ENCODE results near the gene TSPAN10. TPM values are rescaled to one million over a fixed set of nuclear protein-coding genes. Genes with fewer than 3 reads are reported as not detected.

Gene TSPAN10
- total RNA-seq, 4 donors from 2014 or later = 0.21 to 3.0 TPM; not detected in 2

GRCh38 chr17:81651692-81652091 is 14.7 kb downstream of the TSPAN10 start:
- Histone ChIP-seq H3K36me3 (no peaks in the 10 kb centered on the region), H3K4me3 (no peak overlapping the region), H3K27me3 (peaks cover 13 to 23% of the 10 kb centered on the region in 2 donors), H3K4me1 (no peaks in the 10 kb centered on the region), H3K9me3 (peaks cover 0 to 8% of the 10 kb centered on the region in 2 donors), H3K27ac (no peak overlapping the region)
- intact Hi-C loops (cut with DNase I; ENCODE audit: low total_unique reads) = no loop called here
- no peak for TF ChIP-seq CTCF (IDR thresholded peaks at IDR 0.05)
- no peak for TF ChIP-seq POLR2A (IDR thresholded peaks at IDR 0.05)
- no peak for DNase-seq

GRCh38 chr17:81652906-81653771 is 16.1 kb downstream of the TSPAN10 start:
- H3K4me1 ChIP-seq = no peaks in the 10 kb centered on the region
- peaks cover 0 to 8% of the 10 kb centered on the region in 2 donors for H3K9me3 ChIP-seq
- intact Hi-C loops (cut with DNase I; ENCODE audit: low total_unique reads) = no loop called here
- no peak overlapping the region for H3K4me3 ChIP-seq
- no peaks in the 10 kb centered on the region for H3K36me3 ChIP-seq
- H3K27ac ChIP-seq = no peak overlapping the region
- H3K27me3 ChIP-seq = peaks cover 13 to 23% of the 10 kb centered on the region in 2 donors
- no peak for DNase-seq
- TF ChIP-seq CTCF (IDR thresholded peaks at IDR 0.05) = no peak
- no peak for TF ChIP-seq POLR2A (IDR thresholded peaks at IDR 0.05)

GRCh38 chr17:81655378-81656117 is 18.6 kb downstream of the TSPAN10 start:
- intact Hi-C loops (cut with DNase I; ENCODE audit: low total_unique reads) = no loop called here
- no peak overlapping the region for H3K4me3 ChIP-seq
- no peak for DNase-seq

GRCh38 chr17:81656118-81656743 is 19.2 kb downstream of the TSPAN10 start, which contains the start of gene PDE6G:
Gene PDE6G (minus strand): TSS chr17:81656542. CDS start chr17:81653305, 3,237 bp downstream.
- no peak for TF ChIP-seq POLR2A (IDR thresholded peaks at IDR 0.05)
- no peak for TF ChIP-seq CTCF (IDR thresholded peaks at IDR 0.05)
- intact Hi-C loops (cut with DNase I; ENCODE audit: low total_unique reads) = no loop called here
- Histone ChIP-seq H3K27ac (no peak within 1 kb of the TSS), H3K4me3 (no peak within 1 kb of the TSS), H3K9me3 (no peaks in the 10 kb centered on the region), H3K4me1 (no peaks in the 10 kb centered on the region), H3K36me3 (no peaks in the 10 kb centered on the region), H3K27me3 (peaks cover 0 to under 1% of the 10 kb centered on the region in 2 donors)
- DNase-seq = no peak

More at GRCh38 chr17:81655378-81656117, 18.6 kb downstream of the TSPAN10 start:
- no peaks in the 10 kb centered on the region for H3K4me1 ChIP-seq
- TF ChIP-seq CTCF (IDR thresholded peaks at IDR 0.05) (no peak), POLR2A (IDR thresholded peaks at IDR 0.05) (no peak)
- H3K9me3 ChIP-seq = no peaks in the 10 kb centered on the region
- H3K36me3 ChIP-seq = no peaks in the 10 kb centered on the region
- peaks cover 4 to 6% of the 10 kb centered on the region in 2 donors for H3K27me3 ChIP-seq
- H3K27ac ChIP-seq = no peak overlapping the region

Data from uterus (tissue), 4 donors.